ENCODE data around the gene VPS50. TPM values are rescaled to one million over a fixed set of nuclear protein-coding genes. Genes with fewer than 3 reads are reported as not detected.
"Not testable (repeated sequence)": the region's sequence is repeated elsewhere in the genome, so short reads cannot be mapped to it uniquely, and the experiment has no call there.

The VPS50 gene
- polyA plus RNA-seq, 3 donors, result 28.2 to 33.3 (median 31.0) TPM

- DNase-seq, result not testable (repeated sequence)
These were observed 94.1 kb downstream of the VPS50 start for GRCh38 chr7:93326291-93326690.

GRCh38 chr7:93327006-93327633, 95.0 kb downstream of the VPS50 start:
- no peak for DNase-seq

- DNase-seq, result no peak
These were observed 99.5 kb downstream of the VPS50 start for GRCh38 chr7:93331706-93332105.

GRCh38 chr7:93332172-93332571, 100.0 kb downstream of the VPS50 start:
- DNase-seq, result no peak

GRCh38 chr7:93337052-93337451, 104.9 kb downstream of the VPS50 start:
- no peak for DNase-seq

GRCh38 chr7:93342178-93342577, 110.0 kb downstream of the VPS50 start:
- not testable (repeated sequence) for DNase-seq

GRCh38 chr7:93350338-93350737, 118.2 kb downstream of the VPS50 start:
- DNase-seq, result no peak

- no peak for DNase-seq
These were observed 120.7 kb downstream of the VPS50 start for GRCh38 chr7:93352881-93353280.

- no peak for DNase-seq
These were observed 122.6 kb downstream of the VPS50 start for GRCh38 chr7:93354815-93355214.

GRCh38 chr7:93359520-93360198, 127.5 kb downstream of the VPS50 start:
- no peak for DNase-seq

- DNase-seq, result no peak
These were observed 129.7 kb downstream of the VPS50 start for GRCh38 chr7:93361853-93362252.

GRCh38 chr7:93364806-93365205, 132.6 kb downstream of the VPS50 start:
- no peak for DNase-seq

GRCh38 chr7:93365341-93365740, 133.2 kb downstream of the VPS50 start:
- DNase-seq, result no peak

GRCh38 chr7:93366816-93367215, 134.7 kb downstream of the VPS50 start:
- no peak for DNase-seq

- no peak for DNase-seq
These were observed 135.1 kb downstream of the VPS50 start for GRCh38 chr7:93367254-93367653.

- DNase-seq, result not testable (repeated sequence)
These were observed 138.8 kb downstream of the VPS50 start for GRCh38 chr7:93370937-93371336.

GRCh38 chr7:93373537-93373936, 141.4 kb downstream of the VPS50 start:
- no peak for DNase-seq

- peak; percentile 7 for DNase-seq
These were observed 142.3 kb downstream of the VPS50 start for GRCh38 chr7:93374345-93374940.

- DNase-seq, result no peak
These were observed 143.4 kb downstream of the VPS50 start for GRCh38 chr7:93375603-93376002.

- no peak for DNase-seq
These were observed 146.1 kb downstream of the VPS50 start for GRCh38 chr7:93378131-93378760.

- DNase-seq, result no peak
These were observed 150.2 kb downstream of the VPS50 start for GRCh38 chr7:93382362-93382761.

GRCh38 chr7:93390660-93391059, 158.5 kb downstream of the VPS50 start:
- no peak for DNase-seq

- DNase-seq, result no peak
These were observed 160.8 kb downstream of the VPS50 start for GRCh38 chr7:93392984-93393383.
